H1 (cell line): ENCODE measurements around the gene TNNI3. TPM values are rescaled to one million over a fixed set of nuclear protein-coding genes. Genes with fewer than 3 reads are reported as not detected.
A peak's percentile ranks its signal among the peaks of the same experiment; 100 is the strongest.

Experiments used
- CTCF ChIA-PET: fragments of 300-600 bp; sonication (Branson Sonifier 250); formaldehyde crosslinking; loops from one replicate; lab custom pipeline; 2021; ENCODE audit not compliant: partially characterized antibody; lab: Charles Lee
- POLR2A ChIA-PET: fragments of 300-600 bp; sonication (Branson Sonifier 250); formaldehyde crosslinking; loops from one replicate; lab custom pipeline; 2021; ENCODE audit warnings: inconsistent platforms; ENCODE audit not compliant: partially characterized antibody; lab: Charles Lee
- DNase-seq, 2 experiments: peaks; one replicate each; pipeline versions ENCODE4 v3.0.0 to v3.0.0-alpha.2; 2010 to 2022; ENCODE audit warnings: low spot score in 2 of 2, low read depth in 1 of 2, mixed read lengths in 1 of 2
- FAIRE-seq: peaks from 2 replicates; lab custom pipeline; 2011; peaks lifted over from hg19 to GRCh38; lab: Jason Lieb, UNC
- H2AFZ ChIP-seq: 2 replicates; pipeline ENCODE4 v1.8.1; 2012; ENCODE audit warnings: low read length, inconsistent platforms
- H2AK5ac ChIP-seq: 2 replicates; pipeline ENCODE4 v1.6.1; 2013; ENCODE audit warnings: low read depth, low read length
- H2BK120ac ChIP-seq: replicated peaks from 2 replicates; pipeline ENCODE3; 2013; ENCODE audit warnings: low read depth, low read length, inconsistent platforms
- H2BK12ac ChIP-seq: 2 replicates; pipeline ENCODE4 v1.6.1; 2013; ENCODE audit warnings: low read depth, low read length
- H2BK15ac ChIP-seq: 2 replicates; pipeline ENCODE4 v1.6.1; 2013; ENCODE audit warnings: low read length
- H2BK20ac ChIP-seq: 2 replicates; pipeline ENCODE4 v1.6.1; 2013; ENCODE audit warnings: low read length
- H2BK5ac ChIP-seq: 2 replicates; pipeline ENCODE4 v1.6.1; 2013; ENCODE audit warnings: low read depth, low read length
- H3K14ac ChIP-seq: 2 replicates; pipeline ENCODE4 v1.6.1; 2013; ENCODE audit warnings: inconsistent platforms; ENCODE audit not compliant: insufficient read length
- H3K18ac ChIP-seq: 2 replicates; pipeline ENCODE4 v1.6.1; 2013; ENCODE audit warnings: low read length; ENCODE audit errors: extremely low read depth
- H3K23ac ChIP-seq: 2 replicates; pipeline ENCODE4 v1.6.1; 2013; ENCODE audit warnings: inconsistent platforms; ENCODE audit not compliant: insufficient read length
- H3K23me2 ChIP-seq: 2 replicates; pipeline ENCODE4 v1.6.1; 2013; ENCODE audit warnings: low read depth, low read length
- H3K27ac ChIP-seq: 2 replicates; pipeline ENCODE4 v1.6.1; 2011; ENCODE audit warnings: low read depth, low read length, inconsistent platforms
- H3K27me3 ChIP-seq, 4 experiments: replicated peaks in 1 of 4; 1 replicate in 1 of 4; 2 replicates in 3 of 4; pipeline versions ENCODE4 v1.6.1 to v1.8.1; 2011 to 2013; ENCODE audit warnings: low read length in 3 of 4, mild to moderate bottlenecking in 3 of 4, inconsistent platforms in 2 of 4, mixed read lengths in 2 of 4, moderate library complexity in 1 of 4; ENCODE audit not compliant: control insufficient read depth in 3 of 4, insufficient read depth in 3 of 4; ENCODE audit errors: extremely low read depth in 1 of 4
- H3K36me3 ChIP-seq, 4 experiments: 2 replicates each; pipeline versions ENCODE4 v1.6.1 to v1.8.1; 2011 to 2013; ENCODE audit warnings: mild to moderate bottlenecking in 4 of 4, low read length in 3 of 4, moderate library complexity in 2 of 4, control low read depth in 1 of 4, inconsistent platforms in 1 of 4; ENCODE audit not compliant: insufficient read depth in 4 of 4, control insufficient read depth in 2 of 4
- H3K4ac ChIP-seq: replicated peaks from 2 replicates; pipeline ENCODE3; 2013; ENCODE audit warnings: low read length, low read depth, mixed read lengths, inconsistent platforms; ENCODE audit not compliant: insufficient read length
- H3K4me1 ChIP-seq, 4 experiments: replicated peaks in 1 of 4; 1 replicate in 1 of 4; 2 replicates in 3 of 4; pipeline versions ENCODE4 v1.6.1 to v1.8.1; 2011 to 2013; ENCODE audit warnings: low read length in 3 of 4, inconsistent platforms in 2 of 4, mixed read lengths in 1 of 4; ENCODE audit not compliant: insufficient read depth in 4 of 4, control insufficient read depth in 3 of 4
- H3K4me2 ChIP-seq, 2 experiments: 2 replicates each; pipeline versions ENCODE4 v1.6.1 to v1.8.1; 2011 to 2013; ENCODE audit warnings: low read depth in 2 of 2, low read length in 2 of 2, control low read depth in 1 of 2, inconsistent platforms in 1 of 2, mild to moderate bottlenecking in 1 of 2; ENCODE audit not compliant: insufficient read depth in 1 of 2
- H3K4me3 ChIP-seq, 4 experiments: fragments of 200-600, 300-600 bp in 1 of 4; sonication (generic), shearing (Covaris generic), sonication (Bioruptor Twin) in 1 of 4; 2 replicates each; pipeline versions ENCODE4 v1.5.1 to v1.8.1; 2011 to 2016; ENCODE audit warnings: low read length in 4 of 4, low read depth in 3 of 4, control low read depth in 2 of 4, inconsistent platforms in 2 of 4, mild to moderate bottlenecking in 2 of 4, mixed read lengths in 1 of 4, moderate library complexity in 1 of 4; ENCODE audit not compliant: insufficient read depth in 2 of 4; ENCODE audit errors: extremely low read depth in 1 of 4
- H3K56ac ChIP-seq: replicated peaks from 2 replicates; pipeline ENCODE3; 2013; ENCODE audit warnings: low read depth, mild to moderate bottlenecking, mixed read lengths, low read length, inconsistent platforms; ENCODE audit not compliant: insufficient read length
- H3K79me1 ChIP-seq: 2 replicates; pipeline ENCODE4 v1.6.1; 2013; ENCODE audit warnings: low read depth, low read length, control low read depth
- H3K79me2 ChIP-seq, 2 experiments: 2 replicates each; pipeline versions ENCODE4 v1.6.1 to v1.8.1; 2012 to 2013; ENCODE audit warnings: low read length in 2 of 2, mild to moderate bottlenecking in 2 of 2, inconsistent platforms in 1 of 2; ENCODE audit not compliant: insufficient read depth in 2 of 2, control insufficient read depth in 1 of 2
- H3K9ac ChIP-seq, 4 experiments: replicated peaks in 1 of 4; 1 replicate in 1 of 4; 2 replicates in 3 of 4; pipeline versions ENCODE4 v1.6.1 to v1.8.1; 2011 to 2013; ENCODE audit warnings: low read depth in 3 of 4, low read length in 3 of 4, control low read depth in 2 of 4, mild to moderate bottlenecking in 2 of 4, moderate library complexity in 2 of 4, inconsistent platforms in 1 of 4; ENCODE audit errors: extremely low read depth in 1 of 4
- H3K9me3 ChIP-seq, 2 experiments: 2 replicates each; pipeline versions ENCODE4 v1.6.1 to v1.8.1; 2012 to 2013; ENCODE audit warnings: mild to moderate bottlenecking in 2 of 2, moderate library complexity in 2 of 2, control low read depth in 1 of 2, inconsistent platforms in 1 of 2, low read depth in 1 of 2, low read length in 1 of 2, mixed read lengths in 1 of 2; ENCODE audit not compliant: insufficient read depth in 2 of 2
- H4K20me1 ChIP-seq, 2 experiments: replicated peaks in 1 of 2; 2 replicates each; pipeline versions ENCODE3 to v1.8.1; 2011 to 2013; ENCODE audit warnings: inconsistent platforms in 2 of 2, low read length in 2 of 2, mild to moderate bottlenecking in 1 of 2; ENCODE audit not compliant: insufficient read depth in 2 of 2, control insufficient read depth in 1 of 2
- H4K5ac ChIP-seq: 2 replicates; pipeline ENCODE4 v1.6.1; 2013; ENCODE audit warnings: low read length, low read depth, mixed read lengths, inconsistent platforms; ENCODE audit not compliant: insufficient read length
- H4K8ac ChIP-seq: 2 replicates; pipeline ENCODE4 v1.8.0; 2013; ENCODE audit warnings: mild to moderate bottlenecking, moderate library complexity, low read length, inconsistent platforms; ENCODE audit not compliant: insufficient read depth; ENCODE audit errors: extremely low read depth
- H4K91ac ChIP-seq: replicated peaks from 2 replicates; pipeline ENCODE3; 2013; ENCODE audit warnings: low read length, mixed read lengths, inconsistent platforms; ENCODE audit not compliant: insufficient read length
- ATF2 ChIP-seq: IDR thresholded peaks from 2 replicates; pipeline ENCODE4 v1.6.1; 2012; ENCODE audit warnings: low read length, inconsistent platforms
- BCL11A ChIP-seq, 2 experiments: IDR thresholded peaks; one replicate each; pipeline ENCODE4 v1.6.1; 2011; ENCODE audit warnings: low read depth in 2 of 2, low read length in 2 of 2, mild to moderate bottlenecking in 2 of 2
- CBX5 ChIP-seq: fragments of 300-800, 300-1000 bp; sonication (generic); IDR thresholded peaks from 2 replicates; pipeline ENCODE4 v1.7.1; 2016; ENCODE audit warnings: antibody characterized with exemption, low read length, low read depth
- SIN3A ChIP-seq, 2 experiments: IDR thresholded peaks in 1 of 2; conservative IDR thresholded peaks in 1 of 2; 2 replicates each; pipeline ENCODE4 v1.6.1; 2011 to 2012; ENCODE audit warnings: low read length in 2 of 2, improper control_type of control experiment in 1 of 2, low read depth in 1 of 2, mild to moderate bottlenecking in 1 of 2
- SP1 ChIP-seq: IDR thresholded peaks from 2 replicates; pipeline ENCODE4 v1.6.1; 2011; ENCODE audit warnings: low read depth, low read length
- WGBS, 2 experiments: shearing (Covaris generic) in 1 of 2; methylation state at CpG; one replicate each; pipeline versions ENCODE4 v1.1.6 to v1.1.7; 2013 to 2015; ENCODE audit warnings: low lambda C conversion rate in 2 of 2, mixed read lengths in 2 of 2, inconsistent platforms in 1 of 2, low coverage in 1 of 2, missing lambda C conversion rate in 1 of 2; ENCODE audit not compliant: insufficient replicate concordance in 2 of 2, insufficient coverage in 1 of 2, insufficient read length in 1 of 2; ENCODE audit errors: extremely low coverage in 1 of 2, missing lambda C conversion rate in 1 of 2; 5-methylcytosine and 5-hydroxymethylcytosine counted together
- polyA plus RNA-seq, 7 experiments: library from polyadenylated mRNA; depleted of rRNA in 3 of 7; stranded (reverse) in 5 of 7; unstranded in 2 of 7; fragments of >200 nt in 5 of 7; fragments of 200-250 nt in 2 of 7; gene quantifications; 1 replicate in 5 of 7; 2 replicates in 1 of 7; 4 replicates in 1 of 7; pipeline versions ENCODE4 v1.2.1 to v1.2.3, GENCODE V29; 2011 to 2013; ENCODE audit warnings: missing spikeins in 2 of 7, mixed read lengths in 2 of 7
- total RNA-seq: library from RNA; stranded (reverse); fragmentation: NEBNext Ultra II Directional; extraction: Animal tissue kit (Norgen Biotek cat#: 25700); gene quantifications from 2 replicates; pipeline ENCODE4 v1.2.1, GENCODE V29; 2021
- TF ChIP-seq, protein P1 (sequence below): IDR thresholded peaks from 2 replicates; pipeline ENCODE4 v1.6.1; 2012; ENCODE audit warnings: inconsistent platforms

The TNNI3 gene
- total and polyA plus RNA-seq, 2 of the 8 experiments (the other 6 are each of a cell fraction or from before 2014, with no cell fraction given) = 16.9 to 56.0 TPM

- H3K23me2 ChIP-seq = peaks cover 15% of the 10 kb centered on the region; the same call in 1 of the 2 replicates
- no peak overlapping the region for H3K14ac ChIP-seq
- peak overlapping the region; percentile 84 for H4K8ac ChIP-seq
- H3K4me2 ChIP-seq = 0 out of 4 replicates have a peak overlapping the region, but pooled peaks of 1 of the 2 experiments have one; percentile 1
- peak overlapping the region; percentile 57 for H3K27ac ChIP-seq
- H3K79me2 ChIP-seq = peaks cover 0 to 33% of the 10 kb centered on the region in 2 experiments; a peak in 2 of 4 replicates
- no peak overlapping the region for H2BK20ac ChIP-seq
- H3K4me3 ChIP-seq = no peak overlapping the region
- H3K4ac ChIP-seq = no peak overlapping the region
- 0 out of 2 replicates have a peak overlapping the region, but pooled peaks have one; percentile 27 for H2BK12ac ChIP-seq
- H2AK5ac ChIP-seq = 0 out of 2 replicates have a peak overlapping the region, but pooled peaks have one; percentile 65
- peaks cover 0 to 20% (median 14%) of the 10 kb centered on the region in 4 experiments; a peak in 5 of 7 replicates for H3K4me1 ChIP-seq
- H4K91ac ChIP-seq = no peak overlapping the region
- 90% methylated on average over 21 of the region's 23 CpGs; no CpG with 5 or more reads in 1 of the 2 experiments for WGBS, 2 experiments
- no peak overlapping the region for H3K23ac ChIP-seq
- FAIRE-seq = no peak
- no peak overlapping the region for H2BK15ac ChIP-seq
- CTCF ChIA-PET = interaction anchor here (0.9 to 3.7 kb wide), 4 partner anchors 20 to 24 kb away, joined by 3 to 15 read pairs (median 4); no protein-coding TSS in a partner anchor
- no peak overlapping the region for H2BK120ac ChIP-seq
- H3K27me3 ChIP-seq = no peaks in the 10 kb centered on the region
- DNase-seq = no peak
- no peak overlapping the region; the same call in none of the 2 replicates for H3K18ac ChIP-seq
- H2BK5ac ChIP-seq = 0 out of 2 replicates have a peak overlapping the region, but pooled peaks have one; percentile 52
- no peak overlapping the region for H2AFZ ChIP-seq
- no peak overlapping the region for H3K56ac ChIP-seq
- peak overlapping the region in 1 of 4 experiments; percentile 34; a peak in 2 of 7 replicates for H3K9ac ChIP-seq
- H3K9me3 ChIP-seq = no peaks in the 10 kb centered on the region
- no peak overlapping the region for H4K5ac ChIP-seq
- POLR2A ChIA-PET = interaction anchor here (0.6 to 6.4 kb wide), 4 partner anchors 8 to 25 kb away, joined by 3 to 72 read pairs (median 4); no protein-coding TSS in a partner anchor
- peaks cover 0 to 4% (median 0%) of the 10 kb centered on the region in 4 experiments; a peak in 1 of 8 replicates for H3K36me3 ChIP-seq
- H3K79me1 ChIP-seq = peaks cover 35% of the 10 kb centered on the region
- H4K20me1 ChIP-seq = peaks cover 20 to 31% of the 10 kb centered on the region in 2 experiments
- TF ChIP-seq CBX5 = no peak
- no peak for TF ChIP-seq SIN3A (conservative IDR thresholded peaks at IDR 0.05 in 1 of 2, IDR thresholded peaks at IDR 0.05 in 1 of 2; ENCODE audit: low read depth in 1 of 2, low read length in 2 of 2)
- TF ChIP-seq ATF2 = no peak
- TF ChIP-seq, protein P1, sequence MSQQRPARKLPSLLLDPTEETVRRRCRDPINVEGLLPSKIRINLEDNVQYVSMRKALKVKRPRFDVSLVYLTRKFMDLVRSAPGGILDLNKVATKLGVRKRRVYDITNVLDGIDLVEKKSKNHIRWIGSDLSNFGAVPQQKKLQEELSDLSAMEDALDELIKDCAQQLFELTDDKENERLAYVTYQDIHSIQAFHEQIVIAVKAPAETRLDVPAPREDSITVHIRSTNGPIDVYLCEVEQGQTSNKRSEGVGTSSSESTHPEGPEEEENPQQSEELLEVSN = no peak
- no peak for TF ChIP-seq BCL11A (IDR thresholded peaks at IDR 0.05; ENCODE audit: low read depth in 2 of 2, low read length in 2 of 2)
- TF ChIP-seq SP1 = no peak
These were observed 44.6 kb downstream of the TNNI3 start for GRCh38 chr19:55112777-55113569.
